Heart left ventricle (tissue), 16 donors: ENCODE results near the gene RBM26. TPM values are rescaled to one million over a fixed set of nuclear protein-coding genes. Genes with fewer than 3 reads are reported as not detected.

Experiments used
- ATAC-seq, 4 donors: fragments of 200-7000 bp; cut with Tn5 transposase; one replicate each; pipeline ENCODE4 v1.9.1; 2020 to 2022; ENCODE audit warnings: moderate library complexity in 4 of 4, mild to moderate bottlenecking in 3 of 4, moderate number of reproducible peaks in 1 of 4
- DNase-seq, 5 donors: peaks; one replicate each; pipeline ENCODE4 v3.0.0-alpha.2; 2020
- H3K27ac ChIP-seq, 12 donors: fragments of 200-600 bp; sonication (generic) in 4 of 12; one replicate each; pipeline versions ENCODE4 v1.5.0 to v1.8.0; 2016 to 2022; ENCODE audit warnings: mild to moderate bottlenecking in 2 of 12
- H3K27me3 ChIP-seq, 9 donors: fragments of 200-600 bp; sonication (generic) in 2 of 9; one replicate each; pipeline versions ENCODE4 v1.5.1 to v1.8.0; 2016 to 2022; ENCODE audit warnings: mild to moderate bottlenecking in 3 of 9
- H3K36me3 ChIP-seq, 9 donors: fragments of 200-600 bp; sonication (generic) in 2 of 9; one replicate each; pipeline versions ENCODE4 v1.5.0 to v1.8.0; 2018 to 2022; ENCODE audit warnings: mild to moderate bottlenecking in 2 of 9
- H3K4me1 ChIP-seq, 12 donors: fragments of 200-600 bp; sonication (generic) in 4 of 12; one replicate each; pipeline versions ENCODE4 v1.5.0 to v1.8.0; 2016 to 2022; ENCODE audit warnings: mild to moderate bottlenecking in 3 of 12
- H3K4me3 ChIP-seq, 12 donors: fragments of 200-600 bp; sonication (generic) in 4 of 12; one replicate each; pipeline versions ENCODE4 v1.5.0 to v1.8.0; 2017 to 2022; ENCODE audit warnings: mild to moderate bottlenecking in 9 of 12, moderate library complexity in 4 of 12
- H3K9me3 ChIP-seq, 12 donors: fragments of 200-600 bp; sonication (generic) in 4 of 12; one replicate each; pipeline versions ENCODE4 v1.5.0 to v1.8.0; 2016 to 2022; ENCODE audit warnings: mild to moderate bottlenecking in 1 of 12
- POLR2A ChIP-seq, 2 donors: fragments of 450-650 bp; IDR thresholded peaks; one replicate each; pipeline ENCODE4 v1.6.1; 2017; ENCODE audit warnings: antibody characterized with exemption in 2 of 2, mild to moderate bottlenecking in 2 of 2, moderate library complexity in 2 of 2
- WGBS, 4 donors: extraction: QIAGEN DNeasy Blood & Tissue Kit in 2 of 4; methylation state at CpG; one replicate each; pipeline versions ENCODE4 v1.1.5 to v1.1.7; 2013 to 2018; 5-methylcytosine and 5-hydroxymethylcytosine counted together
- intact Hi-C, 10 donors: fragments of 100-400 bp; cut with DNase I; formaldehyde crosslinking; loops; one replicate each; pipeline versions ENCODE4 v1.11.1 to v1.14.2; 2022
- polyA plus RNA-seq, 2 donors: library from polyadenylated mRNA; stranded (reverse); fragments of 200-250 nt; gene quantifications; one replicate each; pipeline ENCODE4 v1.2.3, GENCODE V29; 2013
- total RNA-seq, 9 donors: library from RNA; depleted of rRNA in 2 of 9; stranded (reverse); fragments of >200 nt in 2 of 9; fragmentation: NEBNext Ultra II Directional in 3 of 9; extraction: Animal tissue kit (Norgen Biotek cat#: 25700) in 3 of 9; gene quantifications; one replicate each; pipeline versions ENCODE4 v1.1.0 to v1.2.4, GENCODE V29; 2016 to 2023
- TF ChIP-seq, protein P1 (sequence below), 12 donors: fragments of 200-600 bp; sonication (generic) in 4 of 12; IDR thresholded peaks; one replicate each; pipeline versions ENCODE4 v1.5.0 to v1.8.0; 2018 to 2022; ENCODE audit warnings: antibody characterized with exemption in 12 of 12, mild to moderate bottlenecking in 5 of 12
- donor health status: ischemic (EF 13 %, LVEDD 7.1; RV severe dilation, severe dysfunction).
- donor health status: healthy with polysubstance abuse.
- donor health status: DM: no; HTN: yes; CAD: no.
- donor health status: DM: no; HTN: no; CAD: no.
- donor health status: ischemic (EF 25% LVEDD 6.9; RV normal size, moderate dysfunction).
- donor health status: ischemic (EF 25% LVEDD 5.7; RV mildly dilated, moderate dysfunction).
- donor health status: healthy.
- donor health status: DM: yes; HTN: yes; CAD: no.
- donor health status: ischemic (EF 35%, LVEDD 5.7; RV mildly dilated, moderate dysfunction).
- donor health status: nonischemic (EF 11% LVEDD 7.7; RV severe dilation, severe dysfunction).
- donor health status: DM: yes; HTN: yes; CAD: no.
- donor health status: PGD.
- donor health status: ischemic (EF 29% LVEDD 5.4; RV normal size, mild dysfunction).
- donor health status: nonischemic (EF 23%, LVEDD 6.1; RV moderate dilation, normal function).

RBM26 gene
- total and polyA plus RNA-seq, 11 donors = 11.5 to 28.4 (median 20.8) TPM

- Histone ChIP-seq H3K27ac (no peak overlapping the region), H3K36me3 (peaks cover 4 to 89% (median 75%) of the 10 kb centered on the region in 9 donors), H3K9me3 (no peaks in the 10 kb centered on the region), H3K4me3 (no peak overlapping the region), H3K4me1 (no peaks in the 10 kb centered on the region), H3K27me3 (no peaks in the 10 kb centered on the region)
- intact Hi-C loops = no loop called here
- DNase-seq = no peak
- 80 to 91% (median 83%) methylated on average over 1 of the region's 1 CpG for WGBS, 4 donors
- no peak for ATAC-seq
- no peak for TF ChIP-seq POLR2A (IDR thresholded peaks at IDR 0.05)
- TF ChIP-seq, protein P1, sequence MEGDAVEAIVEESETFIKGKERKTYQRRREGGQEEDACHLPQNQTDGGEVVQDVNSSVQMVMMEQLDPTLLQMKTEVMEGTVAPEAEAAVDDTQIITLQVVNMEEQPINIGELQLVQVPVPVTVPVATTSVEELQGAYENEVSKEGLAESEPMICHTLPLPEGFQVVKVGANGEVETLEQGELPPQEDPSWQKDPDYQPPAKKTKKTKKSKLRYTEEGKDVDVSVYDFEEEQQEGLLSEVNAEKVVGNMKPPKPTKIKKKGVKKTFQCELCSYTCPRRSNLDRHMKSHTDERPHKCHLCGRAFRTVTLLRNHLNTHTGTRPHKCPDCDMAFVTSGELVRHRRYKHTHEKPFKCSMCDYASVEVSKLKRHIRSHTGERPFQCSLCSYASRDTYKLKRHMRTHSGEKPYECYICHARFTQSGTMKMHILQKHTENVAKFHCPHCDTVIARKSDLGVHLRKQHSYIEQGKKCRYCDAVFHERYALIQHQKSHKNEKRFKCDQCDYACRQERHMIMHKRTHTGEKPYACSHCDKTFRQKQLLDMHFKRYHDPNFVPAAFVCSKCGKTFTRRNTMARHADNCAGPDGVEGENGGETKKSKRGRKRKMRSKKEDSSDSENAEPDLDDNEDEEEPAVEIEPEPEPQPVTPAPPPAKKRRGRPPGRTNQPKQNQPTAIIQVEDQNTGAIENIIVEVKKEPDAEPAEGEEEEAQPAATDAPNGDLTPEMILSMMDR (IDR thresholded peaks at IDR 0.05) = no peak
These were observed 36.8 kb downstream of the RBM26 start for GRCh38 chr13:79369226-79369625.

GRCh38 chr13:79365981-79366380 lies 40.1 kb downstream of the RBM26 start:
- no peaks in the 10 kb centered on the region for H3K27me3 ChIP-seq
- TF ChIP-seq, protein P1 (IDR thresholded peaks at IDR 0.05) = no peak
- TF ChIP-seq POLR2A (IDR thresholded peaks at IDR 0.05) = no peak
- H3K36me3 ChIP-seq = peaks cover 4 to 99% (median 88%) of the 10 kb centered on the region in 9 donors
- no peak overlapping the region for H3K27ac ChIP-seq
- 93 to 96% (median 95%) methylated on average over 2 of the region's 2 CpGs for WGBS, 4 donors
- H3K9me3 ChIP-seq = no peaks in the 10 kb centered on the region
- no peak overlapping the region for H3K4me3 ChIP-seq
- DNase-seq (no peak), ATAC-seq (no peak)
- intact Hi-C loops = no loop called here
- H3K4me1 ChIP-seq = peaks cover 0 to 14% (median 0%) of the 10 kb centered on the region in 12 donors

GRCh38 chr13:79361299-79361698 lies 44.8 kb downstream of the RBM26 start:
- Histone ChIP-seq H3K4me3 (no peak overlapping the region), H3K4me1 (peaks cover 0 to 16% (median 0%) of the 10 kb centered on the region in 12 donors), H3K27me3 (no peaks in the 10 kb centered on the region), H3K27ac (no peak overlapping the region), H3K9me3 (no peaks in the 10 kb centered on the region), H3K36me3 (peaks cover 0 to 99% (median 74%) of the 10 kb centered on the region in 9 donors)
- intact Hi-C loops = no loop called here
- DNase-seq (no peak), ATAC-seq (peak in 2 of 4 donors; percentile 15 to 20)
- TF ChIP-seq POLR2A (IDR thresholded peaks at IDR 0.05) = no peak
- 74 to 78% (median 76%) methylated on average over 3 of the region's 3 CpGs for WGBS, 4 donors

GRCh38 chr13:79360095-79360494 lies 46.0 kb downstream of the RBM26 start:
- no peak for TF ChIP-seq POLR2A (IDR thresholded peaks at IDR 0.05)
- TF ChIP-seq, protein P1 (IDR thresholded peaks at IDR 0.05) = no peak

GRCh38 chr13:79359064-79359463 lies 47.0 kb downstream of the RBM26 start:
- no peak for ATAC-seq
- TF ChIP-seq, protein P1 (IDR thresholded peaks at IDR 0.05) = no peak
- no peak for TF ChIP-seq POLR2A (IDR thresholded peaks at IDR 0.05)
- H3K27ac ChIP-seq = no peak overlapping the region
- H3K9me3 ChIP-seq = no peaks in the 10 kb centered on the region
- H3K36me3 ChIP-seq = peaks cover 0 to 99% (median 74%) of the 10 kb centered on the region in 9 donors
- no peak overlapping the region for H3K4me3 ChIP-seq
- H3K27me3 ChIP-seq = no peaks in the 10 kb centered on the region
- no peak for DNase-seq
- intact Hi-C loops = no loop called here
- H3K4me1 ChIP-seq = peaks cover 0 to 16% (median 0%) of the 10 kb centered on the region in 12 donors

More at GRCh38 chr13:79360095-79360494, 46.0 kb downstream of the RBM26 start:
- Histone ChIP-seq H3K27ac (no peak overlapping the region), H3K4me3 (no peak overlapping the region), H3K9me3 (no peaks in the 10 kb centered on the region), H3K36me3 (peaks cover 0 to 99% (median 74%) of the 10 kb centered on the region in 9 donors), H3K4me1 (peaks cover 0 to 16% (median 0%) of the 10 kb centered on the region in 12 donors), H3K27me3 (no peaks in the 10 kb centered on the region)
- intact Hi-C loops = no loop called here
- ATAC-seq = no peak
- 88 to 96% (median 92%) methylated on average over 1 of the region's 1 CpG for WGBS, 4 donors
- DNase-seq = no peak
